Transverse colon (tissue), 4 donors: Measurements from ENCODE around the gene C1QTNF5.

Experiments
- POLR2AphosphoS5 ChIP-seq, 3 donors: sonication (generic); formaldehyde crosslinking; IDR thresholded peaks; one replicate each; pipeline ENCODE4 v1.6.1; 2016; ENCODE audit warnings: antibody characterized with exemption in 3 of 3
- TF ChIP-seq, protein P1 (sequence below), 5 experiments: fragments of 200-600 bp in 3 of 5; fragments of 450-650 bp in 2 of 5; sonication (generic) in 3 of 5; IDR thresholded peaks; 1 replicate in 2 of 5; 2 replicates in 3 of 5; pipeline ENCODE4 v1.5.1; 2016 to 2017; ENCODE audit warnings: antibody characterized with exemption in 5 of 5, inconsistent platforms in 3 of 5, mild to moderate bottlenecking in 2 of 5, moderate library complexity in 1 of 5

GRCh38 chr11:119295178-119295577, 45.5 kb downstream of the C1QTNF5 start:
- TF ChIP-seq, protein P1, sequence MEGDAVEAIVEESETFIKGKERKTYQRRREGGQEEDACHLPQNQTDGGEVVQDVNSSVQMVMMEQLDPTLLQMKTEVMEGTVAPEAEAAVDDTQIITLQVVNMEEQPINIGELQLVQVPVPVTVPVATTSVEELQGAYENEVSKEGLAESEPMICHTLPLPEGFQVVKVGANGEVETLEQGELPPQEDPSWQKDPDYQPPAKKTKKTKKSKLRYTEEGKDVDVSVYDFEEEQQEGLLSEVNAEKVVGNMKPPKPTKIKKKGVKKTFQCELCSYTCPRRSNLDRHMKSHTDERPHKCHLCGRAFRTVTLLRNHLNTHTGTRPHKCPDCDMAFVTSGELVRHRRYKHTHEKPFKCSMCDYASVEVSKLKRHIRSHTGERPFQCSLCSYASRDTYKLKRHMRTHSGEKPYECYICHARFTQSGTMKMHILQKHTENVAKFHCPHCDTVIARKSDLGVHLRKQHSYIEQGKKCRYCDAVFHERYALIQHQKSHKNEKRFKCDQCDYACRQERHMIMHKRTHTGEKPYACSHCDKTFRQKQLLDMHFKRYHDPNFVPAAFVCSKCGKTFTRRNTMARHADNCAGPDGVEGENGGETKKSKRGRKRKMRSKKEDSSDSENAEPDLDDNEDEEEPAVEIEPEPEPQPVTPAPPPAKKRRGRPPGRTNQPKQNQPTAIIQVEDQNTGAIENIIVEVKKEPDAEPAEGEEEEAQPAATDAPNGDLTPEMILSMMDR (IDR thresholded peaks at IDR 0.05) = no peak
- no peak for TF ChIP-seq POLR2AphosphoS5 (IDR thresholded peaks at IDR 0.05)
